Endothelial cell of umbilical vein (primary cell): ENCODE data around the gene SLC25A28. TPM values are rescaled to one million over a fixed set of nuclear protein-coding genes. Genes with fewer than 3 reads are reported as not detected.

ENCODE experiments used
- BruUV-seq: library from RNA; stranded (reverse); fragments of 400-500 nt; replicated peaks from 2 replicates; lab custom pipeline; 2021; lab: Mats Ljungman, UMichigan
- CTCF ChIA-PET: fragments of 300-600, 350-600 bp; sonication (Branson Sonifier 250); formaldehyde crosslinking; loops from one replicate; lab custom pipeline; 2021; ENCODE audit warnings: antibody characterized with exemption, inconsistent platforms; lab: Charles Lee
- POLR2A ChIA-PET: fragments of 300-600, 350-600 bp; sonication (Branson Sonifier 250); formaldehyde crosslinking; loops from one replicate; lab custom pipeline; 2021; ENCODE audit warnings: antibody characterized with exemption, inconsistent platforms; lab: Charles Lee
- DNase-seq: peaks from one replicate; pipeline ENCODE4 v3.0.0-alpha.2; 2011; ENCODE audit warnings: low read depth, low spot score
- FAIRE-seq: peaks from 2 replicates; lab custom pipeline; 2011; peaks lifted over from hg19 to GRCh38; lab: Jason Lieb, UNC
- H2AFZ ChIP-seq: 2 replicates; pipeline ENCODE4 v1.6.0; 2012; ENCODE audit warnings: low read depth, low read length, control low read depth, inconsistent platforms
- H3K27ac ChIP-seq: 2 replicates; pipeline ENCODE4 v1.5.1; 2011; ENCODE audit warnings: low read depth, mild to moderate bottlenecking, control low read depth, low read length, moderate library complexity; ENCODE audit not compliant: insufficient read depth
- H3K27me3 ChIP-seq, 2 experiments: 2 replicates each; pipeline versions ENCODE4 v1.6.0 to v1.6.1; 2011; ENCODE audit warnings: low read length in 2 of 2, mixed read lengths in 1 of 2; ENCODE audit not compliant: control insufficient read depth in 2 of 2, insufficient read depth in 2 of 2
- H3K36me3 ChIP-seq, 2 experiments: 2 replicates in 1 of 2; 3 replicates in 1 of 2; pipeline ENCODE4 v1.5.1; 2011; ENCODE audit warnings: low read length in 2 of 2, mild to moderate bottlenecking in 1 of 2, moderate library complexity in 1 of 2; ENCODE audit not compliant: control insufficient read depth in 2 of 2, insufficient read depth in 2 of 2; ENCODE audit errors: extremely low read depth in 1 of 2
- H3K4me1 ChIP-seq: 3 replicates; pipeline ENCODE4 v1.5.1; 2011; ENCODE audit warnings: mild to moderate bottlenecking, low read length; ENCODE audit not compliant: control insufficient read depth, insufficient read depth; ENCODE audit errors: extremely low read depth
- H3K4me2 ChIP-seq: 2 replicates; pipeline ENCODE4 v1.6.1; 2011; ENCODE audit warnings: low read length, control low read depth, mixed read lengths; ENCODE audit not compliant: insufficient read depth
- H3K4me3 ChIP-seq, 3 experiments: fragments of 200-600 bp in 1 of 3; sonication (generic), shearing (Covaris generic) in 1 of 3; replicated peaks in 1 of 3; 2 replicates each; pipeline ENCODE4 v1.5.1; 2011 to 2016; ENCODE audit warnings: control low read depth in 3 of 3, low read length in 3 of 3, mild to moderate bottlenecking in 2 of 3, inconsistent platforms in 1 of 3, low read depth in 1 of 3, moderate library complexity in 1 of 3; ENCODE audit not compliant: insufficient read depth in 1 of 3
- H3K79me2 ChIP-seq: 2 replicates; pipeline ENCODE4 v1.6.0; 2012; ENCODE audit warnings: low read length, inconsistent platforms; ENCODE audit not compliant: control insufficient read depth, insufficient read depth
- H3K9ac ChIP-seq: replicated peaks from 2 replicates; pipeline ENCODE3; 2011; ENCODE audit warnings: low read length, control low read depth; ENCODE audit not compliant: insufficient read depth; ENCODE audit errors: extremely low read depth
- H3K9me1 ChIP-seq: replicated peaks from 3 replicates; pipeline ENCODE4 v1.6.0; 2011; ENCODE audit warnings: mild to moderate bottlenecking, low read length; ENCODE audit not compliant: control insufficient read depth, insufficient read depth; ENCODE audit errors: extremely low read depth
- H3K9me3 ChIP-seq: replicated peaks from 2 replicates; pipeline ENCODE4 v1.5.1; 2012; ENCODE audit warnings: low read length, inconsistent platforms; ENCODE audit not compliant: control insufficient read depth, insufficient read depth
- H4K20me1 ChIP-seq: replicated peaks from 2 replicates; pipeline ENCODE3; 2011; ENCODE audit warnings: mild to moderate bottlenecking, low read length; ENCODE audit not compliant: control insufficient read depth, insufficient read depth; ENCODE audit errors: extremely low read depth
- GATA2 ChIP-seq: IDR thresholded peaks from 2 replicates; pipeline ENCODE4 v1.7.0; 2011; ENCODE audit warnings: low read depth, mild to moderate bottlenecking, moderate library complexity, mixed read lengths, low read length; ENCODE audit not compliant: insufficient read length, insufficient read depth
- JUN ChIP-seq: IDR thresholded peaks from 2 replicates; pipeline ENCODE4 v1.6.1; 2011; ENCODE audit warnings: borderline replicate concordance, low read depth; ENCODE audit not compliant: insufficient read length, insufficient read depth
- MYC ChIP-seq: IDR thresholded peaks from one replicate; pipeline ENCODE4 v1.6.1; 2011; ENCODE audit warnings: mild to moderate bottlenecking, low read depth, low read length
- POLR2A ChIP-seq: IDR thresholded peaks from 2 replicates; pipeline ENCODE4 v1.6.1; 2012; ENCODE audit warnings: low read depth, mild to moderate bottlenecking, control low read depth, low read length
- dilution Hi-C: fragments of 300-500 bp; cut with MboI; formaldehyde crosslinking; loops from one replicate; pipeline ENCODE4 v1.15.0; 2019; ENCODE audit warnings: low sequenced_read_pairs; ENCODE audit not compliant: extremely low pct_ligation_motif_present
- intact Hi-C: fragments of 100-400 bp; cut with micrococcal nuclease; formaldehyde crosslinking; loops from one replicate; pipeline ENCODE4 v1.10.0; 2022
- polyA plus RNA-seq, 4 experiments: library from polyadenylated mRNA; depleted of rRNA in 3 of 4; stranded (reverse) in 3 of 4; unstranded in 1 of 4; fragments of >200 nt; gene quantifications; 2 replicates each; pipeline versions ENCODE4 v1.2.1 to v1.2.3, GENCODE V29; 2011 to 2012; ENCODE audit warnings: missing spikeins in 1 of 4
- total RNA-seq: library from RNA; stranded (reverse); gene quantifications from 2 replicates; pipeline ENCODE4 v1.2.3, GENCODE V29; 2021
- TF ChIP-seq, protein P1 (sequence below), 2 donors: IDR thresholded peaks; 1 replicate in 1 of 2; 2 replicates in 1 of 2; pipeline ENCODE4 v1.5.1; 2011; ENCODE audit warnings: low read length in 2 of 2, mild to moderate bottlenecking in 2 of 2, moderate library complexity in 2 of 2, control low read depth in 1 of 2, inconsistent platforms in 1 of 2, low read depth in 1 of 2; ENCODE audit not compliant: insufficient read depth in 1 of 2; ENCODE audit errors: extremely low read depth in 1 of 2

The SLC25A28 gene
- total and polyA plus RNA-seq, 2 donors (not counting 3 experiments of a cell fraction or from before 2014, with no cell fraction given), result 33.7 to 38.8 TPM

- Histone ChIP-seq H3K4me3 (no peak overlapping the region), H3K36me3 (no peaks in the 10 kb centered on the region), H3K79me2 (no peaks in the 10 kb centered on the region), H3K4me1 (no peaks in the 10 kb centered on the region), H4K20me1 (no peaks in the 10 kb centered on the region), H3K4me2 (no peak overlapping the region), H2AFZ (no peak overlapping the region), H3K9me1 (no peaks in the 10 kb centered on the region), H3K9me3 (no peaks in the 10 kb centered on the region), H3K9ac (no peak overlapping the region), H3K27ac (no peak overlapping the region), H3K27me3 (peaks cover 2 to 9% of the 10 kb centered on the region in 2 experiments)
- ChIA-PET CTCF (interaction anchor here (1.9 to 2.2 kb wide), 2 partner anchors 36 to 160 kb away, joined by 8 to 13 read pairs; no protein-coding TSS in a partner anchor), POLR2A (no interaction called here)
- no peak for TF ChIP-seq POLR2A
- TF ChIP-seq GATA2, result no peak
- TF ChIP-seq, protein P1, sequence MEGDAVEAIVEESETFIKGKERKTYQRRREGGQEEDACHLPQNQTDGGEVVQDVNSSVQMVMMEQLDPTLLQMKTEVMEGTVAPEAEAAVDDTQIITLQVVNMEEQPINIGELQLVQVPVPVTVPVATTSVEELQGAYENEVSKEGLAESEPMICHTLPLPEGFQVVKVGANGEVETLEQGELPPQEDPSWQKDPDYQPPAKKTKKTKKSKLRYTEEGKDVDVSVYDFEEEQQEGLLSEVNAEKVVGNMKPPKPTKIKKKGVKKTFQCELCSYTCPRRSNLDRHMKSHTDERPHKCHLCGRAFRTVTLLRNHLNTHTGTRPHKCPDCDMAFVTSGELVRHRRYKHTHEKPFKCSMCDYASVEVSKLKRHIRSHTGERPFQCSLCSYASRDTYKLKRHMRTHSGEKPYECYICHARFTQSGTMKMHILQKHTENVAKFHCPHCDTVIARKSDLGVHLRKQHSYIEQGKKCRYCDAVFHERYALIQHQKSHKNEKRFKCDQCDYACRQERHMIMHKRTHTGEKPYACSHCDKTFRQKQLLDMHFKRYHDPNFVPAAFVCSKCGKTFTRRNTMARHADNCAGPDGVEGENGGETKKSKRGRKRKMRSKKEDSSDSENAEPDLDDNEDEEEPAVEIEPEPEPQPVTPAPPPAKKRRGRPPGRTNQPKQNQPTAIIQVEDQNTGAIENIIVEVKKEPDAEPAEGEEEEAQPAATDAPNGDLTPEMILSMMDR (IDR thresholded peaks at IDR 0.05; ENCODE audit: extremely low read depth in 1 of 2, insufficient read depth in 1 of 2, low read depth in 1 of 2, low read length in 2 of 2), result no peak
- dilution Hi-C loops, result no loop called here
- intact Hi-C loops, result no loop called here
- no peak for DNase-seq
- no peak for FAIRE-seq
- no TSS peak for BruUV-seq
Measured at GRCh38 chr10:99595770-99596465, 24.3 kb downstream of the SLC25A28 start.

GRCh38 chr10:99595236-99595635 lies 25.0 kb downstream of the SLC25A28 start:
- H3K4me2 ChIP-seq, result no peak overlapping the region
- intact Hi-C loops, result no loop called here
- H2AFZ ChIP-seq, result no peak overlapping the region
- H3K36me3 ChIP-seq, result no peaks in the 10 kb centered on the region
- DNase-seq (no peak), FAIRE-seq (no peak)
- ChIA-PET CTCF (interaction anchor here (0.7 to 2.2 kb wide), 3 partner anchors 14 to 159 kb away, joined by 3 to 13 read pairs (median 8); no protein-coding TSS in a partner anchor), POLR2A (no interaction called here)
- no peaks in the 10 kb centered on the region for H3K9me3 ChIP-seq
- TF ChIP-seq GATA2 (no peak), POLR2A (no peak), JUN (no peak), MYC (no peak)
- TF ChIP-seq, protein P1 (IDR thresholded peaks at IDR 0.05; ENCODE audit: extremely low read depth in 1 of 2, insufficient read depth in 1 of 2, low read depth in 1 of 2, low read length in 2 of 2), result no peak
- H4K20me1 ChIP-seq, result no peaks in the 10 kb centered on the region
- no peaks in the 10 kb centered on the region for H3K79me2 ChIP-seq
- no peak overlapping the region for H3K27ac ChIP-seq
- no peak overlapping the region for H3K9ac ChIP-seq
- H3K4me1 ChIP-seq, result no peaks in the 10 kb centered on the region
- H3K4me3 ChIP-seq, result no peak overlapping the region
- H3K9me1 ChIP-seq, result no peaks in the 10 kb centered on the region
- peaks cover 2 to 9% of the 10 kb centered on the region in 2 experiments for H3K27me3 ChIP-seq
- dilution Hi-C loops, result no loop called here
- BruUV-seq, result no TSS peak
